ENCODE results near the gene CD28.
"Not testable (repeated sequence)": the region's sequence is repeated elsewhere in the genome, so short reads cannot be mapped to it uniquely, and the experiment has no call there.

GRCh38 chr2:203698410-203698809, 8.0 kb upstream of the CD28 start:
- TF ChIP-seq, protein P1, sequence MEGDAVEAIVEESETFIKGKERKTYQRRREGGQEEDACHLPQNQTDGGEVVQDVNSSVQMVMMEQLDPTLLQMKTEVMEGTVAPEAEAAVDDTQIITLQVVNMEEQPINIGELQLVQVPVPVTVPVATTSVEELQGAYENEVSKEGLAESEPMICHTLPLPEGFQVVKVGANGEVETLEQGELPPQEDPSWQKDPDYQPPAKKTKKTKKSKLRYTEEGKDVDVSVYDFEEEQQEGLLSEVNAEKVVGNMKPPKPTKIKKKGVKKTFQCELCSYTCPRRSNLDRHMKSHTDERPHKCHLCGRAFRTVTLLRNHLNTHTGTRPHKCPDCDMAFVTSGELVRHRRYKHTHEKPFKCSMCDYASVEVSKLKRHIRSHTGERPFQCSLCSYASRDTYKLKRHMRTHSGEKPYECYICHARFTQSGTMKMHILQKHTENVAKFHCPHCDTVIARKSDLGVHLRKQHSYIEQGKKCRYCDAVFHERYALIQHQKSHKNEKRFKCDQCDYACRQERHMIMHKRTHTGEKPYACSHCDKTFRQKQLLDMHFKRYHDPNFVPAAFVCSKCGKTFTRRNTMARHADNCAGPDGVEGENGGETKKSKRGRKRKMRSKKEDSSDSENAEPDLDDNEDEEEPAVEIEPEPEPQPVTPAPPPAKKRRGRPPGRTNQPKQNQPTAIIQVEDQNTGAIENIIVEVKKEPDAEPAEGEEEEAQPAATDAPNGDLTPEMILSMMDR (conservative IDR thresholded peaks at IDR 0.05 in 1 of 2, IDR thresholded peaks at IDR 0.05 in 1 of 2; ENCODE audit: low read depth in 1 of 2, low read length in 2 of 2): not testable (repeated sequence)
- not testable (repeated sequence) for TF ChIP-seq EZH2 (IDR thresholded peaks at IDR 0.05; ENCODE audit: low read length, missing control alignments)
